H9 (cell line): ENCODE data around the gene CORO7. TPM values are rescaled to one million over a fixed set of nuclear protein-coding genes. Genes with fewer than 3 reads are reported as not detected.

Source experiments
- DNase-seq: peaks from one replicate; pipeline ENCODE4 v3.0.0-alpha.2; 2017
- H2AFZ ChIP-seq: one replicate; pipeline ENCODE4 v1.6.1; 2013; ENCODE audit warnings: mild to moderate bottlenecking, low read length, control low read depth, moderate library complexity
- H2AK5ac ChIP-seq: 2 replicates; pipeline ENCODE4 v1.6.1; 2013; ENCODE audit warnings: low read length, control low read depth, mixed read lengths; ENCODE audit not compliant: insufficient read length
- H2BK120ac ChIP-seq: one replicate; pipeline ENCODE4 v1.6.1; 2013; ENCODE audit warnings: low read depth, mild to moderate bottlenecking, low read length, control low read depth, inconsistent platforms; ENCODE audit not compliant: poor library complexity, severe bottlenecking
- H2BK12ac ChIP-seq: 2 replicates; pipeline ENCODE4 v1.6.1; 2013; ENCODE audit warnings: low read length, control low read depth, mixed read lengths, low read depth; ENCODE audit not compliant: insufficient read length
- H2BK15ac ChIP-seq: 2 replicates; pipeline ENCODE4 v1.6.1; 2013; ENCODE audit warnings: low read depth, low read length, control low read depth
- H2BK20ac ChIP-seq: one replicate; pipeline ENCODE4 v1.6.1; 2013; ENCODE audit warnings: low read depth, mild to moderate bottlenecking, low read length, control low read depth, inconsistent platforms; ENCODE audit not compliant: poor library complexity, severe bottlenecking
- H2BK5ac ChIP-seq: 2 replicates; pipeline ENCODE4 v1.6.1; 2013; ENCODE audit warnings: low read length, control low read depth, mixed read lengths; ENCODE audit not compliant: insufficient read length
- H3K14ac ChIP-seq: 2 replicates; pipeline ENCODE4 v1.6.1; 2013; ENCODE audit warnings: low read length, control low read depth; ENCODE audit not compliant: insufficient read depth
- H3K18ac ChIP-seq: 2 replicates; pipeline ENCODE4 v1.6.1; 2013; ENCODE audit warnings: low read depth, mild to moderate bottlenecking, mixed read lengths, low read length, control low read depth; ENCODE audit not compliant: insufficient read length
- H3K23ac ChIP-seq: 2 replicates; pipeline ENCODE4 v1.6.1; 2013; ENCODE audit warnings: low read length, control low read depth, mixed read lengths, low read depth; ENCODE audit not compliant: insufficient read length
- H3K23me2 ChIP-seq: 2 replicates; pipeline ENCODE4 v1.6.1; 2013; ENCODE audit warnings: low read depth, mild to moderate bottlenecking, mixed read lengths, low read length, control low read depth; ENCODE audit not compliant: insufficient read length, poor library complexity, severe bottlenecking
- H3K27ac ChIP-seq: 2 replicates; pipeline ENCODE4 v1.5.1; 2013; ENCODE audit warnings: low read length, control low read depth, mixed read lengths, low read depth; ENCODE audit not compliant: insufficient read length
- H3K27me3 ChIP-seq: 2 replicates; pipeline ENCODE4 v1.6.1; 2013; ENCODE audit warnings: low read length, control low read depth, inconsistent platforms; ENCODE audit not compliant: insufficient read depth
- H3K4ac ChIP-seq: 2 replicates; pipeline ENCODE4 v1.6.1; 2013; ENCODE audit warnings: low read depth, mild to moderate bottlenecking, control low read depth, inconsistent platforms, low read length, moderate library complexity
- H3K4me1 ChIP-seq: 2 replicates; pipeline ENCODE4 v1.6.1; 2013; ENCODE audit warnings: low read length, control low read depth, inconsistent platforms; ENCODE audit not compliant: insufficient read depth
- H3K4me2 ChIP-seq: 2 replicates; pipeline ENCODE4 v1.6.1; 2013; ENCODE audit warnings: low read length, control low read depth, mixed read lengths; ENCODE audit not compliant: insufficient read length, insufficient read depth
- H3K56ac ChIP-seq: 2 replicates; pipeline ENCODE4 v1.6.1; 2013; ENCODE audit warnings: low read depth, mild to moderate bottlenecking, mixed read lengths, low read length, control low read depth; ENCODE audit not compliant: insufficient read length
- H3K79me1 ChIP-seq: 2 replicates; pipeline ENCODE4 v1.6.1; 2013; ENCODE audit warnings: low read depth, mild to moderate bottlenecking, moderate library complexity, low read length, control low read depth, inconsistent platforms; ENCODE audit not compliant: insufficient read depth, poor library complexity, severe bottlenecking
- H3K79me2 ChIP-seq: 2 replicates; pipeline ENCODE4 v1.6.1; 2013; ENCODE audit warnings: low read length, control low read depth, inconsistent platforms; ENCODE audit not compliant: insufficient read depth
- H3K9ac ChIP-seq: 2 replicates; pipeline ENCODE4 v1.6.1; 2013; ENCODE audit warnings: low read length, control low read depth, mixed read lengths; ENCODE audit not compliant: insufficient read length; ENCODE audit errors: extremely low read depth
- H3K9me3 ChIP-seq: one replicate; pipeline ENCODE4 v1.6.1; 2013; ENCODE audit warnings: low read depth, low read length, inconsistent platforms; ENCODE audit not compliant: control insufficient read depth
- H3T11ph ChIP-seq: one replicate; pipeline ENCODE4 v1.6.1; 2013; ENCODE audit warnings: mild to moderate bottlenecking, low read length, control low read depth, inconsistent platforms
- H4K20me1 ChIP-seq: one replicate; pipeline ENCODE4 v1.6.1; 2013; ENCODE audit not compliant: control insufficient read depth, insufficient read length, insufficient read depth
- H4K5ac ChIP-seq: 2 replicates; pipeline ENCODE4 v1.6.1; 2013; ENCODE audit warnings: low read depth, mild to moderate bottlenecking, mixed read lengths, low read length, control low read depth; ENCODE audit not compliant: insufficient read length
- H4K8ac ChIP-seq: replicated peaks from 2 replicates; pipeline ENCODE4 v1.6.1; 2013; ENCODE audit warnings: low read length, control low read depth, mixed read lengths, low read depth; ENCODE audit not compliant: insufficient read length
- H4K91ac ChIP-seq: 2 replicates; pipeline ENCODE4 v1.6.1; 2013; ENCODE audit warnings: low read depth, mild to moderate bottlenecking, moderate library complexity, mixed read lengths, low read length, control low read depth; ENCODE audit not compliant: insufficient read length
- H3K27ac Mint-ChIP-seq, 3 experiments: 2 replicates in 2 of 3; 3 replicates in 1 of 3; pipeline ENCODE4 v1.8.0; 2020 to 2021; ENCODE audit warnings: mixed read lengths in 3 of 3, mild to moderate bottlenecking in 1 of 3, moderate library complexity in 1 of 3
- H3K27me3 Mint-ChIP-seq: 2 replicates; pipeline ENCODE4 v1.8.0; 2021; ENCODE audit warnings: low read depth, mild to moderate bottlenecking, moderate library complexity, mixed read lengths
- H3K36me3 Mint-ChIP-seq, 3 experiments: 2 replicates in 2 of 3; 3 replicates in 1 of 3; pipeline ENCODE4 v1.8.0; 2020 to 2021; ENCODE audit warnings: low read depth in 3 of 3, mixed read lengths in 3 of 3; ENCODE audit not compliant: insufficient read depth in 1 of 3
- H3K4me1 Mint-ChIP-seq, 2 experiments: 2 replicates each; pipeline ENCODE4 v1.8.0; 2020; ENCODE audit warnings: mixed read lengths in 2 of 2
- H3K4me3 Mint-ChIP-seq, 2 experiments: 2 replicates in 1 of 2; 3 replicates in 1 of 2; pipeline ENCODE4 v1.8.0; 2020 to 2021; ENCODE audit warnings: mild to moderate bottlenecking in 2 of 2, mixed read lengths in 2 of 2, moderate library complexity in 1 of 2
- H3K9me3 Mint-ChIP-seq, 2 experiments: 2 replicates in 1 of 2; 3 replicates in 1 of 2; pipeline ENCODE4 v1.8.0; 2020; ENCODE audit warnings: mild to moderate bottlenecking in 2 of 2, mixed read lengths in 2 of 2, moderate library complexity in 1 of 2
- CTCF ChIP-seq: fragments of 200-600 bp; sonication (generic); conservative IDR thresholded peaks from 3 replicates; pipeline ENCODE4 v1.8.0; 2021; ENCODE audit warnings: antibody characterized with exemption, mild to moderate bottlenecking
- WGBS: extraction: QIAGEN DNeasy Blood & Tissue Kit; methylation state at CpG from one replicate; pipeline ENCODE4 v1.1.7; 2013; ENCODE audit warnings: missing lambda C conversion rate, low lambda C conversion rate, mixed read lengths; ENCODE audit not compliant: insufficient read length; ENCODE audit errors: extremely low coverage; 5-methylcytosine and 5-hydroxymethylcytosine counted together
- total RNA-seq: library from RNA; stranded (reverse); gene quantifications from 2 replicates; pipeline ENCODE4 v1.2.1, GENCODE V29; 2021

CORO7 gene
- total RNA-seq, 1 experiment from 2014 or later, result 38.4 TPM

GRCh38 chr16:4350787-4351659 is 65.4 kb downstream of the CORO7 start, which contains the start of gene PAM16:
PAM16 (minus strand) TSS chr16:4351321; CDS start chr16:4351234, 87 bp downstream.
- Histone ChIP-seq H3K23me2 (no peaks in the 10 kb centered on the region), H3T11ph (no peak within 1 kb of the TSS), H3K4ac (no peak within 1 kb of the TSS), H3K9me3 (no peaks in the 10 kb centered on the region), H4K20me1 (no peaks in the 10 kb centered on the region), H3K79me1 (peaks cover 7% of the 10 kb centered on the region), H2BK120ac (no peak within 1 kb of the TSS), H2BK15ac (no peak within 1 kb of the TSS), H4K8ac (no peak within 1 kb of the TSS), H3K27ac (no peak within 1 kb of the TSS), H2BK5ac (no peak within 1 kb of the TSS), H2AFZ (no peak within 1 kb of the TSS), H2AK5ac (no peak within 1 kb of the TSS), H3K4me1 (no peaks in the 10 kb centered on the region), H3K79me2 (peaks cover 14% of the 10 kb centered on the region; the same call in 1 of the 2 replicates), H3K56ac (no peak within 1 kb of the TSS), H3K9ac (peak within 1 kb of the TSS; percentile 74), H3K14ac (peak within 1 kb of the TSS; percentile 83), H2BK12ac (no peak within 1 kb of the TSS), H3K4me2 (peak within 1 kb of the TSS; percentile 58), H4K5ac (no peak within 1 kb of the TSS), H3K27me3 (no peaks in the 10 kb centered on the region), H3K18ac (peak within 1 kb of the TSS; percentile 36), H4K91ac (no peak within 1 kb of the TSS), H3K23ac (no peak within 1 kb of the TSS), H2BK20ac (no peak within 1 kb of the TSS)
- peak within 1 kb of the TSS; percentile 77 to 98 (median 97) for H3K27ac Mint-ChIP-seq
- H3K36me3 Mint-ChIP-seq, result peaks cover 6 to 13% (median 9%) of the 10 kb centered on the region in 3 experiments
- TF ChIP-seq CTCF, result no peak
- peaks cover 6% of the 10 kb centered on the region in 2 experiments for H3K4me1 Mint-ChIP-seq
- H3K27me3 Mint-ChIP-seq, result no peaks in the 10 kb centered on the region
- H3K9me3 Mint-ChIP-seq, result peaks cover 0 to 2% of the 10 kb centered on the region in 2 experiments; a peak in 3 of 5 replicates
- peak within 1 kb of the TSS; percentile 97 to 98 for H3K4me3 Mint-ChIP-seq
- peak; percentile 98 for DNase-seq
- WGBS, result no CpG with 5 or more reads among the region's 81 CpGs
